CD14-positive monocyte (primary cell): Measurements from ENCODE around the gene GDA. TPM values are rescaled to one million over a fixed set of nuclear protein-coding genes. Genes with fewer than 3 reads are reported as not detected.

ENCODE experiments used
- DNase-seq, 3 donors: peaks; one replicate each; pipeline ENCODE4 v3.0.0-alpha.2; 2011 to 2022
- H2AFZ ChIP-seq: 2 replicates; pipeline ENCODE4 v1.6.0; 2012; ENCODE audit warnings: mild to moderate bottlenecking, low read depth, low read length, inconsistent platforms; ENCODE audit not compliant: insufficient read depth, poor library complexity, severe bottlenecking
- H3K27ac ChIP-seq, 2 donors: 1 replicate in 1 of 2; 2 replicates in 1 of 2; pipeline ENCODE4 v1.5.1; 2012 to 2013; ENCODE audit warnings: low read length in 2 of 2, control low read depth in 1 of 2, inconsistent platforms in 1 of 2, low read depth in 1 of 2, mild to moderate bottlenecking in 1 of 2
- H3K27me3 ChIP-seq, 2 donors: one replicate each; pipeline versions ENCODE4 v1.6.0 to v1.6.1; 2011 to 2013; ENCODE audit warnings: low read length in 2 of 2; ENCODE audit not compliant: control insufficient read depth in 2 of 2, insufficient read depth in 2 of 2
- H3K36me3 ChIP-seq, 2 donors: replicated peaks in 1 of 2; 1 replicate in 1 of 2; 2 replicates in 1 of 2; pipeline versions ENCODE4 v1.5.1 to v1.6.1; 2012 to 2013; ENCODE audit warnings: low read length in 2 of 2, control low read depth in 1 of 2, inconsistent platforms in 1 of 2, mild to moderate bottlenecking in 1 of 2; ENCODE audit not compliant: insufficient read depth in 2 of 2, control insufficient read depth in 1 of 2
- H3K4me1 ChIP-seq, 2 donors: 1 replicate in 1 of 2; 2 replicates in 1 of 2; pipeline versions ENCODE4 v1.5.1 to v1.6.1; 2012 to 2013; ENCODE audit warnings: low read length in 2 of 2, control low read depth in 1 of 2, inconsistent platforms in 1 of 2, mild to moderate bottlenecking in 1 of 2, moderate library complexity in 1 of 2; ENCODE audit not compliant: insufficient read depth in 2 of 2, control insufficient read depth in 1 of 2
- H3K4me2 ChIP-seq: replicated peaks from 2 replicates; pipeline ENCODE3; 2012; ENCODE audit warnings: low read length, moderate library complexity, mild to moderate bottlenecking; ENCODE audit not compliant: poor library complexity, severe bottlenecking; ENCODE audit errors: extremely low read depth
- H3K4me3 ChIP-seq, 3 experiments: fragments of 200-600 bp in 1 of 3; sonication (generic) in 1 of 3; replicated peaks in 1 of 3; 1 replicate in 2 of 3; 2 replicates in 1 of 3; pipeline ENCODE4 v1.5.1; 2011 to 2013; ENCODE audit warnings: low read length in 3 of 3, mild to moderate bottlenecking in 3 of 3, control low read depth in 2 of 3, low read depth in 2 of 3, inconsistent platforms in 1 of 3, moderate library complexity in 1 of 3
- H3K79me2 ChIP-seq: 2 replicates; pipeline ENCODE4 v1.6.0; 2012; ENCODE audit warnings: mild to moderate bottlenecking, control low read depth, inconsistent platforms, low read length, moderate library complexity; ENCODE audit not compliant: insufficient read depth
- H3K9ac ChIP-seq: 2 replicates; pipeline ENCODE4 v1.6.0; 2017; ENCODE audit warnings: low read length, mild to moderate bottlenecking; ENCODE audit not compliant: insufficient read depth, poor library complexity, severe bottlenecking
- H3K9me3 ChIP-seq, 2 donors: replicated peaks in 1 of 2; 1 replicate in 1 of 2; 2 replicates in 1 of 2; pipeline versions ENCODE4 v1.5.1 to v1.6.1; 2012 to 2013; ENCODE audit warnings: low read length in 2 of 2, control low read depth in 1 of 2; ENCODE audit not compliant: control insufficient read depth in 1 of 2, insufficient read depth in 1 of 2
- H4K20me1 ChIP-seq: 2 replicates; pipeline ENCODE4 v1.6.0; 2012; ENCODE audit warnings: mild to moderate bottlenecking, low read length, control low read depth, moderate library complexity; ENCODE audit not compliant: insufficient read depth
- H3K27ac Mint-ChIP-seq, 7 donors: one replicate each; pipeline ENCODE4 v1.8.0; 2020; ENCODE audit warnings: mild to moderate bottlenecking in 7 of 7, mixed read lengths in 7 of 7, moderate library complexity in 6 of 7, inconsistent platforms in 2 of 7
- H3K27me3 Mint-ChIP-seq, 3 donors: one replicate each; pipeline ENCODE4 v1.8.0; 2021 to 2022; ENCODE audit warnings: low read depth in 3 of 3, mild to moderate bottlenecking in 3 of 3, mixed read lengths in 3 of 3, moderate library complexity in 3 of 3, inconsistent platforms in 1 of 3
- H3K36me3 Mint-ChIP-seq, 2 donors: one replicate each; pipeline ENCODE4 v1.8.0; 2020; ENCODE audit warnings: mixed read lengths in 2 of 2, inconsistent platforms in 1 of 2, mild to moderate bottlenecking in 1 of 2
- H3K4me1 Mint-ChIP-seq: one replicate; pipeline ENCODE4 v1.8.0; 2020; ENCODE audit warnings: mild to moderate bottlenecking, mixed read lengths
- H3K4me3 Mint-ChIP-seq, 2 donors: one replicate each; pipeline ENCODE4 v1.8.0; 2020; ENCODE audit warnings: mild to moderate bottlenecking in 2 of 2, mixed read lengths in 2 of 2, moderate library complexity in 1 of 2
- H3K9me3 Mint-ChIP-seq, 7 donors: one replicate each; pipeline ENCODE4 v1.8.0; 2020 to 2022; ENCODE audit warnings: mixed read lengths in 7 of 7, mild to moderate bottlenecking in 6 of 7, moderate library complexity in 6 of 7, inconsistent platforms in 2 of 7
- CTCF ChIP-seq: fragments of 200-600 bp; IDR thresholded peaks from one replicate; pipeline ENCODE4 v1.8.0; 2022; ENCODE audit warnings: antibody characterized with exemption, mild to moderate bottlenecking
- WGBS: methylation state at CpG from one replicate; pipeline ENCODE4 v1.1.5; 2013; ENCODE audit warnings: missing lambda C conversion rate; ENCODE audit not compliant: insufficient coverage; 5-methylcytosine and 5-hydroxymethylcytosine counted together
- intact Hi-C, 2 donors: fragments of 100-400 bp; cut with micrococcal nuclease; formaldehyde crosslinking; loops; one replicate each; pipeline versions ENCODE4 v1.15.0 to v1.15.1; 2023
- polyA plus RNA-seq, 3 donors: library from polyadenylated mRNA; depleted of rRNA in 1 of 3; unstranded in 2 of 3; stranded (reverse) in 1 of 3; fragments of 300-500 nt in 2 of 3; fragments of >200 nt in 1 of 3; fragmentation: Illumina TruSeq in 2 of 3; gene quantifications; 1 replicate in 2 of 3; 2 replicates in 1 of 3; pipeline ENCODE4 v1.2.3, GENCODE V29; 2012 to 2021

Gene GDA
- polyA plus RNA-seq, 3 donors, result not detected

GRCh38 chr9:72165326-72165725 is 16.1 kb downstream of the GDA start:
- peak overlapping the region in 3 of 7 donors; percentile 39 to 61 (median 56) for H3K27ac Mint-ChIP-seq
- Histone ChIP-seq H3K9me3 (no peaks in the 10 kb centered on the region), H3K4me1 (peaks cover 27 to 31% of the 10 kb centered on the region in 2 donors), H3K27me3 (no peaks in the 10 kb centered on the region), H3K27ac (no peak overlapping the region), H2AFZ (no peak overlapping the region), H3K4me2 (no peak overlapping the region), H3K4me3 (no peak overlapping the region), H3K9ac (no peak overlapping the region), H3K79me2 (no peaks in the 10 kb centered on the region), H3K36me3 (no peaks in the 10 kb centered on the region), H4K20me1 (no peaks in the 10 kb centered on the region)
- peaks cover 31% of the 10 kb centered on the region for H3K4me1 Mint-ChIP-seq
- peaks cover 3 to 8% (median 4%) of the 10 kb centered on the region in 3 donors for H3K27me3 Mint-ChIP-seq
- H3K9me3 Mint-ChIP-seq, result peaks cover 0 to 5% (median 2%) of the 10 kb centered on the region in 7 donors
- H3K36me3 Mint-ChIP-seq, result no peaks in the 10 kb centered on the region
- intact Hi-C loops, result no loop called here
- 70% methylated on average over 2 of the region's 7 CpGs for WGBS
- DNase-seq, result no peak
- TF ChIP-seq CTCF, result no peak
- no peak overlapping the region for H3K4me3 Mint-ChIP-seq

- H3K4me3 ChIP-seq, result no peak overlapping the region
- intact Hi-C loops, result no loop called here
- peak overlapping the region in 1 of 2 donors; percentile 30 for H3K27ac ChIP-seq
- DNase-seq, result peak; percentile 18 to 34 (median 32)
- no peaks in the 10 kb centered on the region for H3K27me3 ChIP-seq
- H3K9ac ChIP-seq, result no peak overlapping the region
- H3K4me2 ChIP-seq, result peak overlapping the region; percentile 19
- H3K36me3 ChIP-seq, result no peaks in the 10 kb centered on the region
- H3K79me2 ChIP-seq, result no peaks in the 10 kb centered on the region
- peaks cover 31% of the 10 kb centered on the region for H3K4me1 Mint-ChIP-seq
- peak overlapping the region; percentile 39 to 74 (median 61) for H3K27ac Mint-ChIP-seq
- no peaks in the 10 kb centered on the region for H4K20me1 ChIP-seq
- TF ChIP-seq CTCF, result no peak
- H3K27me3 Mint-ChIP-seq, result peaks cover 1 to 10% (median 4%) of the 10 kb centered on the region in 3 donors
- no peaks in the 10 kb centered on the region for H3K9me3 ChIP-seq
- 100% methylated on average over 1 of the region's 4 CpGs for WGBS
- peaks cover 27 to 31% of the 10 kb centered on the region in 2 donors for H3K4me1 ChIP-seq
- peak overlapping the region in 1 of 2 donors; percentile 33 for H3K4me3 Mint-ChIP-seq
- H3K36me3 Mint-ChIP-seq, result no peaks in the 10 kb centered on the region
- H2AFZ ChIP-seq, result no peak overlapping the region
- peaks cover 0 to 5% (median 0%) of the 10 kb centered on the region in 7 donors for H3K9me3 Mint-ChIP-seq
Observed at GRCh38 chr9:72165821-72166547, 16.7 kb downstream of the GDA start.
